Activated T-helper 17 cell treated with anti-CD3 and anti-CD28 coated beads, Interleukin-2, amount 50 U/mL, for 72 hours (primary cell): Measurements from ENCODE around the gene MAML3. TPM values are rescaled to one million over a fixed set of nuclear protein-coding genes. Genes with fewer than 3 reads are reported as not detected.

Experiments
- ATAC-seq: fragments of 150-1000 bp; cut with Tn5 transposase; replicated peaks from 2 replicates; pipeline ENCODE4 v1.10.0; 2021; ENCODE audit warnings: mild to moderate bottlenecking, moderate library complexity
- H3K27ac Mint-ChIP-seq: one replicate; pipeline ENCODE4 v1.8.0; 2022; ENCODE audit warnings: mixed read lengths
- H3K27me3 Mint-ChIP-seq: one replicate; pipeline ENCODE4 v1.8.0; 2022; ENCODE audit warnings: mixed read lengths
- H3K36me3 Mint-ChIP-seq: one replicate; pipeline ENCODE4 v1.8.0; 2022; ENCODE audit warnings: low read depth, mild to moderate bottlenecking, mixed read lengths
- H3K4me1 Mint-ChIP-seq: one replicate; pipeline ENCODE4 v1.8.0; 2022; ENCODE audit warnings: mixed read lengths
- H3K4me3 Mint-ChIP-seq: one replicate; pipeline ENCODE4 v1.8.0; 2022; ENCODE audit warnings: mild to moderate bottlenecking, mixed read lengths
- H3K9me3 Mint-ChIP-seq: one replicate; pipeline ENCODE4 v1.8.0; 2022; ENCODE audit warnings: mixed read lengths
- total RNA-seq, 2 donors: library from RNA; stranded (reverse); gene quantifications; one replicate each; pipeline ENCODE4 v1.2.3, GENCODE V29; 2022

MAML3 gene
- total RNA-seq, 2 donors from 2014 or later, result 0.98 to 1.3 TPM

GRCh38 chr4:139921429-139922184 is 232.4 kb downstream of the MAML3 start:
- ATAC-seq, result no peak
- Mint-ChIP-seq H3K4me3 (no peak overlapping the region), H3K27ac (no peak overlapping the region), H3K27me3 (no peaks in the 10 kb centered on the region), H3K9me3 (no peaks in the 10 kb centered on the region), H3K36me3 (no peaks in the 10 kb centered on the region), H3K4me1 (no peaks in the 10 kb centered on the region)

GRCh38 chr4:139920486-139921002 is 233.4 kb downstream of the MAML3 start:
- Mint-ChIP-seq H3K27me3 (no peaks in the 10 kb centered on the region), H3K9me3 (no peaks in the 10 kb centered on the region), H3K27ac (no peak overlapping the region), H3K4me3 (no peak overlapping the region), H3K36me3 (no peaks in the 10 kb centered on the region), H3K4me1 (no peaks in the 10 kb centered on the region)
- no peak for ATAC-seq

- Mint-ChIP-seq H3K4me3 (no peak overlapping the region), H3K27me3 (no peaks in the 10 kb centered on the region), H3K36me3 (no peaks in the 10 kb centered on the region), H3K9me3 (no peaks in the 10 kb centered on the region), H3K27ac (no peak overlapping the region), H3K4me1 (no peaks in the 10 kb centered on the region)
- no peak for ATAC-seq
Measured at GRCh38 chr4:139919521-139919920, 234.5 kb downstream of the MAML3 start.

GRCh38 chr4:139919004-139919403 is 235.0 kb downstream of the MAML3 start:
- H3K36me3 Mint-ChIP-seq, result no peaks in the 10 kb centered on the region
- no peaks in the 10 kb centered on the region for H3K27me3 Mint-ChIP-seq
- no peak for ATAC-seq
- H3K9me3 Mint-ChIP-seq, result no peaks in the 10 kb centered on the region
- no peak overlapping the region for H3K4me3 Mint-ChIP-seq
- no peaks in the 10 kb centered on the region for H3K4me1 Mint-ChIP-seq
- no peak overlapping the region for H3K27ac Mint-ChIP-seq

GRCh38 chr4:139918591-139918990 is 235.4 kb downstream of the MAML3 start:
- no peak for ATAC-seq
- no peak overlapping the region for H3K27ac Mint-ChIP-seq
- H3K4me1 Mint-ChIP-seq, result no peaks in the 10 kb centered on the region
- H3K36me3 Mint-ChIP-seq, result no peaks in the 10 kb centered on the region
- H3K9me3 Mint-ChIP-seq, result no peaks in the 10 kb centered on the region
- no peak overlapping the region for H3K4me3 Mint-ChIP-seq
- H3K27me3 Mint-ChIP-seq, result no peaks in the 10 kb centered on the region

GRCh38 chr4:139917896-139918295 is 236.1 kb downstream of the MAML3 start:
- no peak overlapping the region for H3K27ac Mint-ChIP-seq
- no peaks in the 10 kb centered on the region for H3K36me3 Mint-ChIP-seq
- no peak for ATAC-seq
- no peaks in the 10 kb centered on the region for H3K4me1 Mint-ChIP-seq
- H3K9me3 Mint-ChIP-seq, result no peaks in the 10 kb centered on the region
- no peaks in the 10 kb centered on the region for H3K27me3 Mint-ChIP-seq
- no peak overlapping the region for H3K4me3 Mint-ChIP-seq

- ATAC-seq, result no peak
- Mint-ChIP-seq H3K4me3 (no peak overlapping the region), H3K27ac (no peak overlapping the region), H3K36me3 (no peaks in the 10 kb centered on the region), H3K4me1 (no peaks in the 10 kb centered on the region), H3K27me3 (peaks cover 7% of the 10 kb centered on the region), H3K9me3 (no peaks in the 10 kb centered on the region)
Measured at GRCh38 chr4:139916041-139916440, 237.9 kb downstream of the MAML3 start.

GRCh38 chr4:139915037-139915436 is 238.9 kb downstream of the MAML3 start:
- H3K4me3 Mint-ChIP-seq, result no peak overlapping the region
- peaks cover 7% of the 10 kb centered on the region for H3K27me3 Mint-ChIP-seq
- no peaks in the 10 kb centered on the region for H3K9me3 Mint-ChIP-seq
- H3K4me1 Mint-ChIP-seq, result no peaks in the 10 kb centered on the region
- H3K36me3 Mint-ChIP-seq, result no peaks in the 10 kb centered on the region
- no peak overlapping the region for H3K27ac Mint-ChIP-seq
- ATAC-seq, result no peak

GRCh38 chr4:139913995-139914598 is 239.9 kb downstream of the MAML3 start:
- no peak for ATAC-seq
- no peaks in the 10 kb centered on the region for H3K4me1 Mint-ChIP-seq
- peaks cover 7% of the 10 kb centered on the region for H3K27me3 Mint-ChIP-seq
- no peaks in the 10 kb centered on the region for H3K9me3 Mint-ChIP-seq
- H3K27ac Mint-ChIP-seq, result no peak overlapping the region
- H3K4me3 Mint-ChIP-seq, result no peak overlapping the region
- no peaks in the 10 kb centered on the region for H3K36me3 Mint-ChIP-seq

- H3K27ac Mint-ChIP-seq, result no peak overlapping the region
- no peaks in the 10 kb centered on the region for H3K4me1 Mint-ChIP-seq
- H3K9me3 Mint-ChIP-seq, result no peaks in the 10 kb centered on the region
- H3K27me3 Mint-ChIP-seq, result peaks cover 7% of the 10 kb centered on the region
- H3K36me3 Mint-ChIP-seq, result no peaks in the 10 kb centered on the region
- no peak overlapping the region for H3K4me3 Mint-ChIP-seq
- no peak for ATAC-seq
Measured at GRCh38 chr4:139913398-139913990, 240.5 kb downstream of the MAML3 start.

GRCh38 chr4:139912445-139912844 is 241.5 kb downstream of the MAML3 start:
- Mint-ChIP-seq H3K4me1 (no peaks in the 10 kb centered on the region), H3K27me3 (peaks cover 7% of the 10 kb centered on the region), H3K27ac (no peak overlapping the region), H3K4me3 (no peak overlapping the region), H3K9me3 (no peaks in the 10 kb centered on the region), H3K36me3 (no peaks in the 10 kb centered on the region)
- no peak for ATAC-seq

GRCh38 chr4:139910106-139910505 is 243.9 kb downstream of the MAML3 start:
- no peak for ATAC-seq
- no peaks in the 10 kb centered on the region for H3K9me3 Mint-ChIP-seq
- peaks cover 7% of the 10 kb centered on the region for H3K27me3 Mint-ChIP-seq
- H3K4me3 Mint-ChIP-seq, result no peak overlapping the region
- no peaks in the 10 kb centered on the region for H3K36me3 Mint-ChIP-seq
- no peaks in the 10 kb centered on the region for H3K4me1 Mint-ChIP-seq
- no peak overlapping the region for H3K27ac Mint-ChIP-seq

- H3K9me3 Mint-ChIP-seq, result no peaks in the 10 kb centered on the region
- no peaks in the 10 kb centered on the region for H3K4me1 Mint-ChIP-seq
- no peak overlapping the region for H3K27ac Mint-ChIP-seq
- no peak for ATAC-seq
- H3K27me3 Mint-ChIP-seq, result peaks cover 7% of the 10 kb centered on the region
- no peaks in the 10 kb centered on the region for H3K36me3 Mint-ChIP-seq
- H3K4me3 Mint-ChIP-seq, result no peak overlapping the region
Measured at GRCh38 chr4:139908636-139909437, 245.1 kb downstream of the MAML3 start.

GRCh38 chr4:139907001-139907809 is 246.8 kb downstream of the MAML3 start:
- Mint-ChIP-seq H3K4me3 (no peak overlapping the region), H3K27ac (no peak overlapping the region), H3K9me3 (peaks cover 3% of the 10 kb centered on the region), H3K4me1 (no peaks in the 10 kb centered on the region), H3K36me3 (no peaks in the 10 kb centered on the region), H3K27me3 (peaks cover 4% of the 10 kb centered on the region)
- ATAC-seq, result no peak
